Endothelial cell of umbilical vein (primary cell): ENCODE data around the gene NLRP6. TPM values are rescaled to one million over a fixed set of nuclear protein-coding genes. Genes with fewer than 3 reads are reported as not detected.

Source experiments
- BruUV-seq: library from RNA; stranded (reverse); fragments of 400-500 nt; replicated peaks from 2 replicates; lab custom pipeline; 2021; lab: Mats Ljungman, UMichigan
- CTCF ChIA-PET: fragments of 300-600, 350-600 bp; sonication (Branson Sonifier 250); formaldehyde crosslinking; loops from one replicate; lab custom pipeline; 2021; ENCODE audit warnings: antibody characterized with exemption, inconsistent platforms; lab: Charles Lee
- POLR2A ChIA-PET: fragments of 300-600, 350-600 bp; sonication (Branson Sonifier 250); formaldehyde crosslinking; loops from one replicate; lab custom pipeline; 2021; ENCODE audit warnings: antibody characterized with exemption, inconsistent platforms; lab: Charles Lee
- DNase-seq: peaks from one replicate; pipeline ENCODE4 v3.0.0-alpha.2; 2011; ENCODE audit warnings: low read depth, low spot score
- FAIRE-seq: peaks from 2 replicates; lab custom pipeline; 2011; peaks lifted over from hg19 to GRCh38; lab: Jason Lieb, UNC
- H2AFZ ChIP-seq: 2 replicates; pipeline ENCODE4 v1.6.0; 2012; ENCODE audit warnings: low read depth, low read length, control low read depth, inconsistent platforms
- H3K27ac ChIP-seq: 2 replicates; pipeline ENCODE4 v1.5.1; 2011; ENCODE audit warnings: low read depth, mild to moderate bottlenecking, control low read depth, low read length, moderate library complexity; ENCODE audit not compliant: insufficient read depth
- H3K27me3 ChIP-seq, 2 experiments: 2 replicates each; pipeline versions ENCODE4 v1.6.0 to v1.6.1; 2011; ENCODE audit warnings: low read length in 2 of 2, mixed read lengths in 1 of 2; ENCODE audit not compliant: control insufficient read depth in 2 of 2, insufficient read depth in 2 of 2
- H3K36me3 ChIP-seq, 2 experiments: 2 replicates in 1 of 2; 3 replicates in 1 of 2; pipeline ENCODE4 v1.5.1; 2011; ENCODE audit warnings: low read length in 2 of 2, mild to moderate bottlenecking in 1 of 2, moderate library complexity in 1 of 2; ENCODE audit not compliant: control insufficient read depth in 2 of 2, insufficient read depth in 2 of 2; ENCODE audit errors: extremely low read depth in 1 of 2
- H3K4me1 ChIP-seq: 3 replicates; pipeline ENCODE4 v1.5.1; 2011; ENCODE audit warnings: mild to moderate bottlenecking, low read length; ENCODE audit not compliant: control insufficient read depth, insufficient read depth; ENCODE audit errors: extremely low read depth
- H3K4me2 ChIP-seq: 2 replicates; pipeline ENCODE4 v1.6.1; 2011; ENCODE audit warnings: low read length, control low read depth, mixed read lengths; ENCODE audit not compliant: insufficient read depth
- H3K4me3 ChIP-seq, 3 experiments: fragments of 200-600 bp in 1 of 3; sonication (generic), shearing (Covaris generic) in 1 of 3; replicated peaks in 1 of 3; 2 replicates each; pipeline ENCODE4 v1.5.1; 2011 to 2016; ENCODE audit warnings: control low read depth in 3 of 3, low read length in 3 of 3, mild to moderate bottlenecking in 2 of 3, inconsistent platforms in 1 of 3, low read depth in 1 of 3, moderate library complexity in 1 of 3; ENCODE audit not compliant: insufficient read depth in 1 of 3
- H3K79me2 ChIP-seq: 2 replicates; pipeline ENCODE4 v1.6.0; 2012; ENCODE audit warnings: low read length, inconsistent platforms; ENCODE audit not compliant: control insufficient read depth, insufficient read depth
- H3K9ac ChIP-seq: replicated peaks from 2 replicates; pipeline ENCODE3; 2011; ENCODE audit warnings: low read length, control low read depth; ENCODE audit not compliant: insufficient read depth; ENCODE audit errors: extremely low read depth
- H3K9me1 ChIP-seq: replicated peaks from 3 replicates; pipeline ENCODE4 v1.6.0; 2011; ENCODE audit warnings: mild to moderate bottlenecking, low read length; ENCODE audit not compliant: control insufficient read depth, insufficient read depth; ENCODE audit errors: extremely low read depth
- H3K9me3 ChIP-seq: replicated peaks from 2 replicates; pipeline ENCODE4 v1.5.1; 2012; ENCODE audit warnings: low read length, inconsistent platforms; ENCODE audit not compliant: control insufficient read depth, insufficient read depth
- H4K20me1 ChIP-seq: replicated peaks from 2 replicates; pipeline ENCODE3; 2011; ENCODE audit warnings: mild to moderate bottlenecking, low read length; ENCODE audit not compliant: control insufficient read depth, insufficient read depth; ENCODE audit errors: extremely low read depth
- CTCF ChIP-seq, 2 donors: IDR thresholded peaks; 1 replicate in 1 of 2; 2 replicates in 1 of 2; pipeline ENCODE4 v1.5.1; 2011; ENCODE audit warnings: low read length in 2 of 2, mild to moderate bottlenecking in 2 of 2, moderate library complexity in 2 of 2, control low read depth in 1 of 2, inconsistent platforms in 1 of 2, low read depth in 1 of 2; ENCODE audit not compliant: insufficient read depth in 1 of 2; ENCODE audit errors: extremely low read depth in 1 of 2
- FOS ChIP-seq: IDR thresholded peaks from 2 replicates; pipeline ENCODE4 v1.6.1; 2011; ENCODE audit warnings: mild to moderate bottlenecking, low read length, moderate library complexity, borderline replicate concordance; ENCODE audit not compliant: insufficient read depth
- GATA2 ChIP-seq: IDR thresholded peaks from 2 replicates; pipeline ENCODE4 v1.7.0; 2011; ENCODE audit warnings: low read depth, mild to moderate bottlenecking, moderate library complexity, mixed read lengths, low read length; ENCODE audit not compliant: insufficient read length, insufficient read depth
- POLR2AphosphoS5 ChIP-seq: IDR thresholded peaks from 2 replicates; pipeline ENCODE4 v1.6.1; 2012; ENCODE audit warnings: low read depth, mild to moderate bottlenecking, control low read depth, low read length, moderate library complexity; ENCODE audit not compliant: insufficient read depth
- dilution Hi-C: fragments of 300-500 bp; cut with MboI; formaldehyde crosslinking; loops from one replicate; pipeline ENCODE4 v1.15.0; 2019; ENCODE audit warnings: low sequenced_read_pairs; ENCODE audit not compliant: extremely low pct_ligation_motif_present
- intact Hi-C: fragments of 100-400 bp; cut with micrococcal nuclease; formaldehyde crosslinking; loops from one replicate; pipeline ENCODE4 v1.10.0; 2022
- polyA plus RNA-seq, 4 experiments: library from polyadenylated mRNA; depleted of rRNA in 3 of 4; stranded (reverse) in 3 of 4; unstranded in 1 of 4; fragments of >200 nt; gene quantifications; 2 replicates each; pipeline versions ENCODE4 v1.2.1 to v1.2.3, GENCODE V29; 2011 to 2012; ENCODE audit warnings: missing spikeins in 1 of 4
- total RNA-seq: library from RNA; stranded (reverse); gene quantifications from 2 replicates; pipeline ENCODE4 v1.2.3, GENCODE V29; 2021

NLRP6 gene
- total and polyA plus RNA-seq, 2 donors (not counting 3 experiments of a cell fraction or from before 2014, with no cell fraction given) = not detected

- Histone ChIP-seq H3K4me2 (no peak overlapping the region), H3K9me3 (no peaks in the 10 kb centered on the region), H3K4me3 (no peak overlapping the region), H3K4me1 (no peaks in the 10 kb centered on the region), H4K20me1 (no peaks in the 10 kb centered on the region), H3K9me1 (no peaks in the 10 kb centered on the region), H3K27ac (no peak overlapping the region), H3K9ac (no peak overlapping the region), H3K36me3 (peaks cover 0 to 8% of the 10 kb centered on the region in 2 experiments), H2AFZ (no peak overlapping the region), H3K27me3 (no peaks in the 10 kb centered on the region), H3K79me2 (no peaks in the 10 kb centered on the region)
- ChIA-PET CTCF (no interaction called here), POLR2A (interaction anchor here (0.5 kb wide), 1 partner anchor 17 kb away, joined by 3 read pairs; no protein-coding TSS in a partner anchor)
- intact Hi-C loops (no loop called here), dilution Hi-C loops (no loop called here)
- DNase-seq (no peak), FAIRE-seq (no peak)
- TF ChIP-seq FOS (no peak), CTCF (IDR thresholded peaks at IDR 0.05; ENCODE audit: extremely low read depth in 1 of 2, insufficient read depth in 1 of 2, low read depth in 1 of 2, low read length in 2 of 2) (no peak), GATA2 (no peak), POLR2AphosphoS5 (no peak)
- BruUV-seq = no TSS peak
These were observed 15.8 kb downstream of the NLRP6 start for GRCh38 chr11:293852-294661.
